Peyer's patch (tissue), 4 donors: ENCODE data around the gene NIN. TPM values are rescaled to one million over a fixed set of nuclear protein-coding genes. Genes with fewer than 3 reads are reported as not detected.

Source experiments
- DNase-seq, 3 donors: peaks; one replicate each; pipeline ENCODE4 v3.0.0-alpha.2; 2017 to 2019
- H3K27ac ChIP-seq, 4 donors: fragments of 200-600 bp; sonication (generic); one replicate each; pipeline ENCODE4 v1.5.1; 2016 to 2019
- H3K27me3 ChIP-seq, 2 donors: fragments of 200-600 bp; sonication (generic); one replicate each; pipeline ENCODE4 v1.5.1; 2019
- H3K36me3 ChIP-seq, 3 donors: fragments of 200-600 bp; sonication (generic); one replicate each; pipeline ENCODE4 v1.5.1; 2016 to 2019
- H3K4me1 ChIP-seq, 4 donors: fragments of 200-600 bp; sonication (generic); one replicate each; pipeline ENCODE4 v1.5.1; 2016 to 2019
- H3K4me3 ChIP-seq, 4 donors: fragments of 200-600 bp; sonication (generic); 1 replicate in 3 of 4; 2 replicates in 1 of 4; pipeline ENCODE4 v1.5.1; 2016 to 2019; ENCODE audit warnings: mild to moderate bottlenecking in 1 of 4
- H3K9me3 ChIP-seq, 4 donors: fragments of 200-600 bp; sonication (generic); one replicate each; pipeline ENCODE4 v1.5.1; 2016 to 2019; ENCODE audit warnings: mild to moderate bottlenecking in 1 of 4
- POLR2A ChIP-seq, 2 donors: fragments of 450-650 bp; IDR thresholded peaks; one replicate each; pipeline ENCODE4 v1.5.1; 2017; ENCODE audit warnings: antibody characterized with exemption in 2 of 2, mild to moderate bottlenecking in 2 of 2, moderate library complexity in 2 of 2
- total RNA-seq, 4 donors: library from RNA; depleted of rRNA; stranded (reverse); fragments of >200 nt; gene quantifications; one replicate each; pipeline ENCODE4 v1.1.0, GENCODE V29; 2016
- TF ChIP-seq, protein P1 (sequence below), 6 experiments: fragments of 450-650 bp in 4 of 6; fragments of 200-600 bp in 2 of 6; sonication (generic) in 1 of 6; IDR thresholded peaks; one replicate each; pipeline ENCODE4 v1.5.1; 2017 to 2019; ENCODE audit warnings: antibody characterized with exemption in 6 of 6, mild to moderate bottlenecking in 3 of 6, moderate library complexity in 1 of 6

NIN gene
- total RNA-seq, 4 donors from 2014 or later = 13.8 to 151 (median 21.5) TPM

DNA sequence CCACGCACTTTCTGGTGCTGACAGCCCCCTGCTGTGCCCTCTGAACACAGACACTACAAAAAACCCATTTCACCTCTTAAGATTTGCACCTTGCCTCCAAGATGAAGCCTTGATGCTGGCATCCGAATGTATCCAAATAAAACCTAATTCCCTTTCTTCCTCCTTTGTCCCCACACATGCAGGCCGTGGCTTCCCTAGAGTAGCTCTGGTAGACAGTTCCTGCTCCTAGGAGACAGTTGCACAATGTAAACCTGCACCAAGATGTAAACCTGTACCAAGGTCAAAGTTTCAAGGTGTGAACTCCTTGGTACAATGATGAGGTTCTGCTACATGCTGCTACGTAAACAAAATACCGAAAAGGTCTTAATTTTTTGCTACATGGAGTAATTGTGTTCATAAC is 40.3 kb upstream of the NIN start:
- Histone ChIP-seq H3K27ac (no peak overlapping the region), H3K27me3 (peaks cover 0 to 8% of the 10 kb centered on the region in 2 donors), H3K4me1 (peaks cover 0 to 7% (median 5%) of the 10 kb centered on the region in 4 donors), H3K36me3 (no peaks in the 10 kb centered on the region), H3K4me3 (no peak overlapping the region), H3K9me3 (no peaks in the 10 kb centered on the region)
- no peak for DNase-seq
- TF ChIP-seq, protein P1, sequence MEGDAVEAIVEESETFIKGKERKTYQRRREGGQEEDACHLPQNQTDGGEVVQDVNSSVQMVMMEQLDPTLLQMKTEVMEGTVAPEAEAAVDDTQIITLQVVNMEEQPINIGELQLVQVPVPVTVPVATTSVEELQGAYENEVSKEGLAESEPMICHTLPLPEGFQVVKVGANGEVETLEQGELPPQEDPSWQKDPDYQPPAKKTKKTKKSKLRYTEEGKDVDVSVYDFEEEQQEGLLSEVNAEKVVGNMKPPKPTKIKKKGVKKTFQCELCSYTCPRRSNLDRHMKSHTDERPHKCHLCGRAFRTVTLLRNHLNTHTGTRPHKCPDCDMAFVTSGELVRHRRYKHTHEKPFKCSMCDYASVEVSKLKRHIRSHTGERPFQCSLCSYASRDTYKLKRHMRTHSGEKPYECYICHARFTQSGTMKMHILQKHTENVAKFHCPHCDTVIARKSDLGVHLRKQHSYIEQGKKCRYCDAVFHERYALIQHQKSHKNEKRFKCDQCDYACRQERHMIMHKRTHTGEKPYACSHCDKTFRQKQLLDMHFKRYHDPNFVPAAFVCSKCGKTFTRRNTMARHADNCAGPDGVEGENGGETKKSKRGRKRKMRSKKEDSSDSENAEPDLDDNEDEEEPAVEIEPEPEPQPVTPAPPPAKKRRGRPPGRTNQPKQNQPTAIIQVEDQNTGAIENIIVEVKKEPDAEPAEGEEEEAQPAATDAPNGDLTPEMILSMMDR (IDR thresholded peaks at IDR 0.05) = no peak
- TF ChIP-seq POLR2A (IDR thresholded peaks at IDR 0.05) = no peak

DNA sequence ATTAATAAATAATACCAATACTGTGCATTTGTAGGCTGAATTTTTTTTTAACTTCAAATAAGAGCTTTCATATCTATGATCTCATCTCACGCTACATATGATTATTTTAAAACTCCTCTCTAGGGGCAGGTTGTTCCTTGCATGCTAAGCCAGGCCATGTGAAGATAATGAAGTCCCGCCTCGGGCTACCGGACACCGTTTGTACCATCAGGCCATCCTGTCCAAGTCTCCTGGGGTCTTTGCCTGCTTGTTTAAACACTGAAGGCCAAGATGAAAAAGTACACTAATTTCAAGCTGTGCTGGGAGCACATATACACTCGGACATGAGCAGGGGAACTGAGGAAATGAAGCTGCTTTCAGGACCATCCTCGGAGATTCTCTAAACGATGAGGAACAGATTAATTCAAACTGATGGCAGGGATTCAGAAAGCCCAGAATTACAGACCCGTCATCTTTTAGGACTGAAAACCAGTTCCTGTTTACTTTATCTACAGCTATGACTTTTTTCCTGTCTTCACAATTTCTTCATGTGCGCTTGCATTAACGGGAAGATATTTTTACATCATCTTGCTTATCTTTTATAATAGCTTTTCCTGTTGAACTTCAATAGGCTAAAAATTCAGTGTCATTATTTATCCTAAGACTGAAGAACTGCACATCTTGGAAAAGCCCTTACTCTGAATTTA is 34.6 kb upstream of the NIN start:
- TF ChIP-seq, protein P1 (IDR thresholded peaks at IDR 0.05) = no peak
- TF ChIP-seq POLR2A (IDR thresholded peaks at IDR 0.05) = no peak
- no peaks in the 10 kb centered on the region for H3K36me3 ChIP-seq
- H3K9me3 ChIP-seq = no peaks in the 10 kb centered on the region
- DNase-seq = no peak
- no peak overlapping the region for H3K4me3 ChIP-seq
- H3K4me1 ChIP-seq = no peaks in the 10 kb centered on the region
- peak overlapping the region in 1 of 4 donors; percentile 37 for H3K27ac ChIP-seq
- no peaks in the 10 kb centered on the region for H3K27me3 ChIP-seq

- no peak for TF ChIP-seq POLR2A (IDR thresholded peaks at IDR 0.05)
- TF ChIP-seq, protein P1 (IDR thresholded peaks at IDR 0.05) = no peak
- H3K4me3 ChIP-seq = no peak overlapping the region
- H3K27ac ChIP-seq = no peak overlapping the region
- no peaks in the 10 kb centered on the region for H3K4me1 ChIP-seq
- no peaks in the 10 kb centered on the region for H3K36me3 ChIP-seq
- no peaks in the 10 kb centered on the region for H3K27me3 ChIP-seq
- no peaks in the 10 kb centered on the region for H3K9me3 ChIP-seq
- DNase-seq = no peak
Observed at GRCh38 chr14:50864946-50865345, 34.0 kb upstream of the NIN start.

GRCh38 chr14:50864237-50864636 is 33.3 kb upstream of the NIN start:
- no peaks in the 10 kb centered on the region for H3K9me3 ChIP-seq
- TF ChIP-seq, protein P1 (IDR thresholded peaks at IDR 0.05) = no peak
- TF ChIP-seq POLR2A (IDR thresholded peaks at IDR 0.05) = no peak
- peaks cover 0 to 6% (median 4%) of the 10 kb centered on the region in 4 donors for H3K4me1 ChIP-seq
- H3K36me3 ChIP-seq = no peaks in the 10 kb centered on the region
- no peak overlapping the region for H3K27ac ChIP-seq
- H3K27me3 ChIP-seq = no peaks in the 10 kb centered on the region
- DNase-seq = no peak
- H3K4me3 ChIP-seq = no peak overlapping the region

DNA sequence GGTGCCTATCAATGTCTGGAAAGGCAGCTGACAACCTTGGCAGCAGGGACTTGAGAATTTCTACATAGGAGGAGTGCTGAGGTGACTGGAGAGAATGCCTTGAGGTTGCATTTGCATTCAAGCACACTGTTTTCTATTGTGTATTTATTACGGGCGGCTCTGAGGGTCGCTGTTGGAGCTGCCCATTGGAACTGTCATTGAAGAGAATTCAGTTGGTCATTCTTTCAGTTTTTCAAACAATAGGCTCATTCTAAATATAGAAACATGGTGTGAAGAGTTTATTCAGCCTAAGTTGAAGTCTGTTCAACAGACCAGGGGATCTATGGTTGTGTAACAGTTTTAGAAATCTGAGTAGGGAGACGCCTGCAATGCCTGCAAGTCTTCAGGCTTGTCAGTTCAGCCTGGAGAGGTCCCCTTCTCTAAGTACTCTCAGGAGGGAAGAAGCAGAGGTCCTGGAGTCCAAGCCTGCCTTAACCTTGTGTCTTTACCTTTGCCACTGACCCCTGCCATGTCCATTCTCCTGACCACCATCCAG is 31.1 kb upstream of the NIN start:
- Histone ChIP-seq H3K4me1 (peaks cover 0 to 8% (median 4%) of the 10 kb centered on the region in 4 donors), H3K9me3 (no peaks in the 10 kb centered on the region), H3K27ac (no peak overlapping the region), H3K27me3 (no peaks in the 10 kb centered on the region), H3K36me3 (no peaks in the 10 kb centered on the region), H3K4me3 (no peak overlapping the region)
- DNase-seq = no peak
- TF ChIP-seq, protein P1 (IDR thresholded peaks at IDR 0.05) = no peak
- TF ChIP-seq POLR2A (IDR thresholded peaks at IDR 0.05) = no peak
